Measurements from ENCODE around the gene ACSF2.

ACSF2 gene

DNA sequence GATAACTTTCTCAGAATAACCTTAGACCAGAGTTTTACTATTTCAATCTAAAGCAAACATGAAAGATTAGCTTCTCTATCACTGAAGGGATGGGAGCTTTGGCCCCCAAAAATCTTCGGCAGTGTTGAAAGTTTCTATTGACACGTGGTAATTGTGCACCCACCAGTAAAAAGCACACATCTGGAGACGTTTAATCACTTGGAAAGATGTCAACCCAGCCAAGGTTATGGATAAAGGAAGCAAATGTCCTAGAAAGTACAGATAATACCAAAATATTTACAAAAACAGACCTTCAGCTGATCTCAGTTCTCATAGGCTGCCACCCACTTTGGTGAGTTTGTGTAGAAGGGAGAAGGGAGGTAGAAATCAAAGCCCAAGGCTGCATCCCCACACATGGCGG lies 87.5 kb downstream of the ACSF2 start:
- H3K4me1 ChIP-seq (ENCODE audit: control insufficient read depth in 1 of 2, insufficient read depth in 1 of 2, low read depth in 1 of 2, low read length in 1 of 2): peaks cover 7% of the 10 kb centered on the region in 2 experiments
- TF ChIP-seq, protein P1, sequence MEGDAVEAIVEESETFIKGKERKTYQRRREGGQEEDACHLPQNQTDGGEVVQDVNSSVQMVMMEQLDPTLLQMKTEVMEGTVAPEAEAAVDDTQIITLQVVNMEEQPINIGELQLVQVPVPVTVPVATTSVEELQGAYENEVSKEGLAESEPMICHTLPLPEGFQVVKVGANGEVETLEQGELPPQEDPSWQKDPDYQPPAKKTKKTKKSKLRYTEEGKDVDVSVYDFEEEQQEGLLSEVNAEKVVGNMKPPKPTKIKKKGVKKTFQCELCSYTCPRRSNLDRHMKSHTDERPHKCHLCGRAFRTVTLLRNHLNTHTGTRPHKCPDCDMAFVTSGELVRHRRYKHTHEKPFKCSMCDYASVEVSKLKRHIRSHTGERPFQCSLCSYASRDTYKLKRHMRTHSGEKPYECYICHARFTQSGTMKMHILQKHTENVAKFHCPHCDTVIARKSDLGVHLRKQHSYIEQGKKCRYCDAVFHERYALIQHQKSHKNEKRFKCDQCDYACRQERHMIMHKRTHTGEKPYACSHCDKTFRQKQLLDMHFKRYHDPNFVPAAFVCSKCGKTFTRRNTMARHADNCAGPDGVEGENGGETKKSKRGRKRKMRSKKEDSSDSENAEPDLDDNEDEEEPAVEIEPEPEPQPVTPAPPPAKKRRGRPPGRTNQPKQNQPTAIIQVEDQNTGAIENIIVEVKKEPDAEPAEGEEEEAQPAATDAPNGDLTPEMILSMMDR (IDR thresholded peaks at IDR 0.05): no peak
- H3K36me3 ChIP-seq: no peaks in the 10 kb centered on the region
- no peak overlapping the region for H3K27ac ChIP-seq
- no peaks in the 10 kb centered on the region for H3K27me3 ChIP-seq
- H3K9me3 ChIP-seq: no peaks in the 10 kb centered on the region
- no peak overlapping the region for H3K4me3 ChIP-seq (ENCODE audit: low read depth in 1 of 2, low read length in 1 of 2)

DNA sequence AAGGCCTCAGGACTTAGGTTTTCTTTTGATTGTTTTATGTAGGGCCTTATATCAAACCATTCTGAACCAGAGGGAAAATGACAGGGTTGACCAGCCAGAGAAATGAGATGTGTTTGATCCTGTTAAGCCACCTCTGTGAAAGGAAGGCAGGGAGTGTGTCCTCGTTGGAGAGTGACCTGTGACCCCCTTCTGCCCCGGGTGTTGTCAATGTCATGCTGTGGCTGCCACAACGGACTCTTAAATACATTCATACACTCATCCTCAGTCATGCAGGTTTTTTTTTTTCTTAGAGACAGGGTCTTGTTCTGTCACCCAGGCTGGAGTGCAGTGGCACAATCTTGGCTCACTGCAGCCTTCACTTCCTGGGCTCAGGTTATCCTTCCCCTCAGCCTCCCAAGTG lies 88.4 kb downstream of the ACSF2 start:
- Histone ChIP-seq H3K4me1 (ENCODE audit: control insufficient read depth in 1 of 2, insufficient read depth in 1 of 2, low read depth in 1 of 2, low read length in 1 of 2) (no peaks in the 10 kb centered on the region), H3K9me3 (no peaks in the 10 kb centered on the region)

DNA sequence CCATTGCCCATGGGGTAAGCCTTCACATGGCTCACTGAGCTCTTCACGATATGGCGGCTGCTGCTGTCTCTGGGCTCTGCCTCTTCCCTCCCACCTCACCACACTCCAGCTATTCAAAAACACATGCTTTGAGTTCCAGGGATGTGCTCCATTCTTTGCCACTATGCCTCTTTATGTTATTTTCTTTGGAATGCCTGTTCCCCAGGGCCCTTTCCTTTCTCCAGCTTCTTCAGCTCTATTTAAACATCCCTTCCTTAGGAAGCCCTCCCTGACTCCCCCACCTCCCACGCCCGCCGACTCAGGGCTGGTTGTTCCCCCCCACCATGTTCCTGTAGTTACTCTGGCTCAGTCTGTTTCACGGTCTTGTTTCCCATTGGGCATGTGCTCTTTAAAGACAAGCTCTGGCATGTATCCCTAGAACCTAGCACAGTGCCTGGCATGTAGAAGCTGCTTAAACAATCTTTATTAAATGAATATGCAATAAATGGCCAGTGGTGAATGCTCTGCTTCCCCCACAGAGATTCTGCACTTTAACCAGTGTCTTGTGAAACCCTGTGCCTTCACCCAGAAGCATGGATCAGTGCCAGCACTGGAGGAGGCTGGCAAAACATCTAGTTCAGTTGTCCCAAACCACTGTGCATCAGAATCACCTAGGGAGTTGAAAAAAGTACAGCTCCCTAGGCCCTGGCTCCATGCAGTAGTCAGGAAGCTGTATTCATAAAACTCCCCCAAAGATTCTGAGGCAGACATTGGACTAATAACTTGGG lies 89.1 kb downstream of the ACSF2 start:
- Histone ChIP-seq H3K4me3 (ENCODE audit: low read depth in 1 of 2, low read length in 1 of 2) (no peak overlapping the region), H3K9me3 (no peaks in the 10 kb centered on the region), H3K36me3 (no peaks in the 10 kb centered on the region), H3K4me1 (ENCODE audit: control insufficient read depth in 1 of 2, insufficient read depth in 1 of 2, low read depth in 1 of 2, low read length in 1 of 2) (no peaks in the 10 kb centered on the region), H3K27ac (no peak overlapping the region), H3K27me3 (no peaks in the 10 kb centered on the region)
- TF ChIP-seq, protein P1 (IDR thresholded peaks at IDR 0.05): no peak

More for the DNA sequence above, 88.4 kb downstream of the ACSF2 start:
- TF ChIP-seq, protein P1 (IDR thresholded peaks at IDR 0.05): no peak
- Histone ChIP-seq H3K27me3 (no peaks in the 10 kb centered on the region), H3K27ac (no peak overlapping the region), H3K36me3 (no peaks in the 10 kb centered on the region), H3K4me3 (ENCODE audit: low read depth in 1 of 2, low read length in 1 of 2) (no peak overlapping the region)

DNA sequence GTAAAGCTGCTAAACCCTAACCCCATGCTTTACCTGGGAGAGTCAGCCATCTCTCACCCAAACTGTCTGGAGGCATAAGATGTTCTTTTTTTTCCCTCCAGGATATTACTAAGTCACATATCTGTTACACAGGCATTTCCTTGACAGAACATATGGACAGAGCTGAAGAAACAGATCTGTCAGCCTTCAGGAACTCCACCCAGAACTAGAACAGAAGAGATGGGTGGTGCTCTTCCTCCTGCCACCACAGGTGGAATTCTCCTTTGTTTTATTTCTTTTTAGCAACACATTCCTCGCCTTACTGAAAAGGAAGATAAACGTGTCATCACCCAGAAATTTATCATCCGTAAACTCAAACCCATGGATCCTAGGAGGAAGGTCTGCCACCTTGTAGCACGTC lies 91.0 kb downstream of the ACSF2 start:
- no peak overlapping the region for H3K27ac ChIP-seq
- no peak overlapping the region for H3K4me3 ChIP-seq (ENCODE audit: low read depth in 1 of 2, low read length in 1 of 2)
- TF ChIP-seq, protein P1 (IDR thresholded peaks at IDR 0.05): no peak

DNA sequence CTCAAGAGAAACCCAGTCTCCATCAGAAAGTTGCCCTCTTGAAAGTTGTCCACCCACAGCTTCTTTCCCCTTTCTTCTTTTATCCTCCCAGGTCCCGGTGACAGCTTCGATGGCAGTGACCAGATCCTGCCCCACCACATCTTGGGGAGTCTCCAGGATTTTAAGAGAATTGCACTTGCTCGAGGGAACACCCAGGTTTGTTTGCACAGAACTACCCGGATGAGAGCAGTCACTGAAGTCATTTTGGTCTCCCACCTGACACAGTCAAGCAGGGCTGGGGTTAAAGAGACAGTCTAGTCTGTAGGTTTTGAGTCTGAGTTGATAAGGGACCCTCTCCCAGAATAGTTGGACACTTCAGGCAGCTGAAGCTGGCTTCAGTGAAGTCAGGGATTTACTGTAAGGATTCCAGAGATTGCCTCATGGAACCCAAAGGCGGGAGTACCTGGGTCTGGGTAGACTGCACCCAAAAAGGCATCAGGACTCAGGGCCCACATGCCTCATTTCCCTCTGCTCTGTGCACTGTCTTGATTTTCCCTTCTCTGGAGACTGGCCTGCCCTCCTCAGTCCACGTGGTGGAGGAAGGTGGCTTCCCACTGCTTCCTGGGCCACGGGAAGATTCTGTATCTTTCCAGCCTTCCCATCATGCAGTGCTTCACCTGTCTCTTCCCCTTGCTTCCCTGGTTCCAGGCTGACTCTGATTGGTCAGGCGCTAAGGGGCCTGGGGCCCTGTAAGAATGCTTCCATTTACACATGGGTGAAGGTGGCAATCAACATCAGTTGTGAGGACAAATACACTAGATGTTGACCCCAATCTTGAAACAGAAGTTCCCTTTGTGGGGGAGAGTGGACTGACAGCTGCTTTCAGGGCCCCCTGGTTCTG lies 91.7 kb downstream of the ACSF2 start:
- Histone ChIP-seq H3K9me3 (no peaks in the 10 kb centered on the region), H3K27ac (no peak overlapping the region), H3K4me1 (ENCODE audit: control insufficient read depth in 1 of 2, insufficient read depth in 1 of 2, low read depth in 1 of 2, low read length in 1 of 2) (no peaks in the 10 kb centered on the region), H3K36me3 (no peaks in the 10 kb centered on the region), H3K4me3 (ENCODE audit: low read depth in 1 of 2, low read length in 1 of 2) (no peak overlapping the region), H3K27me3 (no peaks in the 10 kb centered on the region)
- TF ChIP-seq, protein P1 (IDR thresholded peaks at IDR 0.05): no peak

More for the DNA sequence above, 91.0 kb downstream of the ACSF2 start:
- H3K9me3 ChIP-seq: no peaks in the 10 kb centered on the region
- no peaks in the 10 kb centered on the region for H3K36me3 ChIP-seq
- H3K4me1 ChIP-seq (ENCODE audit: control insufficient read depth in 1 of 2, insufficient read depth in 1 of 2, low read depth in 1 of 2, low read length in 1 of 2): no peaks in the 10 kb centered on the region
- no peaks in the 10 kb centered on the region for H3K27me3 ChIP-seq
